HG03135 (cell line): ENCODE results near the gene EHBP1.

Experiments used
- ATAC-seq: cut with Tn5 transposase; IDR thresholded peaks from one replicate; pipeline ENCODE4 v1.9.1; 2021; ENCODE audit warnings: mild to moderate bottlenecking, moderate library complexity; ENCODE audit not compliant: unreplicated experiment

The EHBP1 gene

DNA sequence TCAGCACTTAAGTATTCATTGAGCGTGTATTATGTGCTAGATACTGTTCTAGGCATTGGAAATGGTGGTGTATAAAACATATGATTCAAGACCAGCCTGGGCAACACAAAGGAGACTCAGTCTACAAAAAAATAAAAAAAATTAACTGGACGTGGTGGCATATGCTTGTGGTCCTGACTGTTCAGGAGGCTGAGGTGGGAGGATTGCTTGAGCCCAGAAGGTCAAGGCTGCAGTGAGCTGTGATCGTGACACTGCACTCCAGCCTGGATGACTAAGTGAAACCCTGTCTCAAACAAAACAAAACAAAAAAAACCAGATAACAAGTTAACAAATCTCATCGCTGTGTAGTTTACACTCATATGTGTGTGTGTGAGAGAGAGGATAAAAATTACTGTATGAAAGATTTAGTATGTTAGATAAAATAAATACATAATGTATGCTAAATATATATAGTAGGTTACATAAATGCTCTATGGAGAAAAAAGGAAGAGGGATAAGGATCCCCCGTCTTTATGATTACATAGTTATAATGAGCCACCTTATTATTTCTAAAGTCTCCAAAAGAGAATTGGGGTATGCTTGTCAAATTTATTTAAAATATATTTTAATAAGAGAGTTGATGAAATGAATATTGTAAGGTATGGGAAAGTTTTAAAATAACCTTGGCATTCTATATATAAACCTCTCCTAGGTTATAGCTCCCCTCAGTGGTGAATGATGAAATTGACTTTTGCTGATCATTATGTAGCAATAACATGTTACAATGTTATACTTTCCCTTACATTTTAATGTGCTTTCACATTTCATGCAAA is 69.2 kb downstream of the EHBP1 start:
- ATAC-seq = no peak

- ATAC-seq = no peak
Observed at GRCh38 chr2:62775367-62775668, 69.8 kb downstream of the EHBP1 start.

GRCh38 chr2:62783679-62784078 is 78.2 kb downstream of the EHBP1 start:
- ATAC-seq = no peak

DNA sequence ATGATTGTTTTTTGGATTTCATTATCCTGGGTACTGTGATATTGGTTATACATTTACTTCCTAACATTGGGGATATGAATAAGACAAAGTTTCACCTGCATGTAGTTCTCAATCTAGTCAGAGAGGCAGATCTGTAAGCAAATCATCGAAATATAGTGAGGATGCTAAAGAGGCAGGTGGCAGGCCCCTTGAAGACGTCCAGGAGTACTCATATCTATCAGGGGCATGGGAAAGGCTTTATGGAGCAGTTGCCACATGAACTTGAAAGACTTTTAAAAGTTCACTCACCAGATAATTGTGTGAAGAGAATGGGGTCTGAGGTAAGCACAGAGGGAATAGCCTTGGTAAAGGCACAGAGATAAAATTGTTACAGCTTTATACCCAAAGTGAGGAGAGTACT is 78.8 kb downstream of the EHBP1 start:
- ATAC-seq = no peak

GRCh38 chr2:62785216-62785615 is 79.7 kb downstream of the EHBP1 start:
- no peak for ATAC-seq

DNA sequence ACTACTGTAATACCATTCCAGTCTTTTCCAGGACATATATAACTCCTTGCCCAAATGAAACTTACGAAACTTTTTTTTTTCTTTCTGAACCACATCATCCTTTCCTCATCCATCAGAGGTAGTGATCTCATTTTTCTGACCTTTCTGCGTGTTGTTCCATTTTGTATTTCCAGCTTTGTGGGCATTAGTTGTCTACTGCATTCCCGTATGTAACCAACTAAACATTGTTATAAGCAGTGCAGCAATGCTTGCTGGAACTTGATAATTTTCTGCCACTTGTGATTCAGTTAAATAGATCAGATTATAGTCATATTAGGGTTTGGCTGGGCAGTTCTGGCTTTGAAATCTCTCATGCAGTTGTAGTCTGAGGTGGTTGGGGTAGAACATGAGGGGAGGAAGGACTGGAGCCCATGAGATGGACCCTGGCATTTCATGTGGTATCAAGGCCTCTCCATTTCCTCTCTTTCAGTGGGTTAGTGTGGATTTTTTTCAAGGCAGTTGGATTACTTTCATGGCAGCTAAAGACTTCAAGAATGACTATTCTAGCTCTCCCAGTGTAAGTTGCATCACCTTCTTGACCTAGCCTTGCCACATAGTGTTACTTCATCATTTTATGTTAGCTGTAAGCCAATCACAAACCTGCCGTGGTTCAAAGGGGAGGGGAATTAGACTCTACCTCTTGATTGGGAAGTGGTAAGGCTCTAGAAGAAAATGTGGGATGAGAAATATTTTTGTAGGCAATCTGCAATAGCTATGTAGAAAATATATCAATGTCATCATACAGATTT is 80.5 kb downstream of the EHBP1 start:
- no peak for ATAC-seq

GRCh38 chr2:62787386-62787785 is 81.9 kb downstream of the EHBP1 start:
- ATAC-seq = no peak

DNA sequence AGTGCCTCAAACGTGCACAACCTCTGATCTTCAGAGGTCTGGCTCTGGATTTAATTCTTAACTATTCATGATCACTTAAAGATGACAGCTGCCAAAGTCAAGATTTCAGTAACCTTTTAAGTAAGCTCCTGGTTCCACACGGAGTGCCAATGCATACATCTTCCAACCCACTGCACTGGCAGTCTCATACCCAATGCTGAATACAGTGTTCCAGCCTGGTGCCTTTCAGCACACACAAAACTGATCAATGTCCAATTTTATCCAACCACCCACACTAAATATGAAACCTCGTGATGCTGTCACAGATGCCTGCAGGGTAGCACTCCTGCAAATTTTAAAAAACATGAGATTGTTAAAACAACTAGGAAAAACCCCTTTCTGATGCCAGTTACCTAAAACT is 84.0 kb downstream of the EHBP1 start:
- no peak for ATAC-seq

- no peak for ATAC-seq
Observed at GRCh38 chr2:62789918-62790317, 84.4 kb downstream of the EHBP1 start.

DNA sequence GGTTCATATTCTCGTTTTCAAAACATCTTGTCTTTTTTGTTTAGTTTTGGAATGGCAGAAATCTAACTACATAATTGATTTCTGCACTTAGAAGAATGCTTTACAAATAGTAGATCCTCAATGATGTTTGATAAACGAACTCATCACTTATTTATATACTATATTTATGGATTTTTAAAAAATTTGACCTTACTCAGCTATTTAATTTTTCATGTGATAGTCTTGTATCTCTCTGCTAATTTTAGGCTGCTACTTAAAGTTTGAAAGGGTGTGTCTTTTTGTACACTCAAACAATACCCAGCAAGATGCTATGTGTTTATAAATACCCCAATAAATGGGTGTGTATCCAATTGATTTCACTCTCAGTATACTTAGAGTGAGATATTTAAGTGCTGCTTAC is 86.9 kb downstream of the EHBP1 start:
- no peak for ATAC-seq

GRCh38 chr2:62793213-62793612 is 87.7 kb downstream of the EHBP1 start:
- no peak for ATAC-seq

- ATAC-seq = no peak
Observed at GRCh38 chr2:62794791-62795190, 89.3 kb downstream of the EHBP1 start.

DNA sequence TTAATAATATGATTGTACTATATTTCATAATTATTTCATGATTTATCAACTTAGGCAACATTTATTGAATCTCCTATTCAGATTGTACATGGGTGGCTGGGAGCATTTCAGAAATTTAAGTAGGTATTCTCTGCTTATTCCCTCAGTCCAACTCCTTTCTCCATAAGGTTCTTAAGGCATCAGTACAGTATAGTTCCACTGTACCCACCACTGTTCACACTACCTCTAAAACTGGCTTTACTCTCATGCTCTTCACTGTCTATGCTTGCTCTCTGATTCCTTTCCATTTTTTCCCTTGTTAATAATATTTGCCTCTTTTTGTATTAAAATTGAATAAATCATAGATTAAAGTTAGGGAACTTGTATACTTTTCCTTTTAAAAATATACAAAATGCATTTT is 89.8 kb downstream of the EHBP1 start:
- no peak for ATAC-seq

DNA sequence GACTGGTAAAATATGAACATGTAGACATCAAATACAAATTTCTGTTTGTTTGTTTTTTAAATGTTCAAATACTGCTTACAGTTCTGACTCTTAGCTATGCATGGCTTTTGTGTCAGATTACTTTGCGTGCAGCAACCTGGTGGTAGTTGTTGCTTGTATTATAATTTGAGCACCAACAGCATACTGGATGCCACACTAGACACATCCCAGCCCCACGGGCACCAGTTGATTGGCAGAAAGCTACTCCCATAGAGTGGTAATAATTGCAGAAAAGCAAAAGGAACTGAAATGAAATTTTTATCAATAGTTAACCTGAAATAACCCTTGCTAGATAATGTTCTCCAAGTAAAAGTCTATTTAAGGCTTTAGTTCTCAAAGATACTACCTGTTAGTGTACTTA is 91.6 kb downstream of the EHBP1 start:
- no peak for ATAC-seq

DNA sequence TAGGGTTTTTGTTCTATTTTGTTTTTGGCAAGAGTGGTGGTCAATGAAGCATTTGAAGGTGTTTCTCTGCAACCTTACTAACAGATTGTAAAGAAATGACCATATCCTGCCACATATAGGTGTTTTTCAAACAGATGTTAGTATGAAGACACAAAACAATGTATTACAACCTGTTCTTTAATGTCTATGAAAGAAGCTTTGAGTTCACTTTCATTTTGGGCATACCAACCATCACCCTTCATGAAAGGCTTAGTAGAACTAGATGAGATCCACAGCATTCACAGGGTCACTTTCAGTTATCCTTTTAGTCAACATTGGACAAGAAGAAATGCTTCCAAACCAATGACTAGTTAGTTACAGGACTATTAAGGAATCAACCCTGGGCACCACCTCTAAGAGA is 95.1 kb downstream of the EHBP1 start:
- ATAC-seq = no peak

DNA sequence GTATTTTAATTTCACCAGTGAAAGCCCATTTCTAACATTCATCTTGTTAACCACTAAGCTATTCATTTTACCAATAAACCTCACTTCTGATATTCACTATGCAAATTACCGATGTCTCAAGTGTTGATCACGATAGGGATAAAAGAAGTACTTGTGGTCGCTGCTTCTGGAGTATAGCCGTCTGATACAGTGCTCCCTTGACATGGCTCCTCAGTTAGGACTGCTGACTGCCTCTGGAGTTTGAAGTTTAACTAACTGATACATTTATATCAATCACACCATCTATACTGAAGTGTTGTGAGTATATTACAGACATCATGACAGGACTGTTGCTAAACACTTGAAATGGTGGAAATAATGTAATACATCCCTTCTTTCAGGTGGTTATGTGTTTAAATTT is 95.6 kb downstream of the EHBP1 start:
- no peak for ATAC-seq

DNA sequence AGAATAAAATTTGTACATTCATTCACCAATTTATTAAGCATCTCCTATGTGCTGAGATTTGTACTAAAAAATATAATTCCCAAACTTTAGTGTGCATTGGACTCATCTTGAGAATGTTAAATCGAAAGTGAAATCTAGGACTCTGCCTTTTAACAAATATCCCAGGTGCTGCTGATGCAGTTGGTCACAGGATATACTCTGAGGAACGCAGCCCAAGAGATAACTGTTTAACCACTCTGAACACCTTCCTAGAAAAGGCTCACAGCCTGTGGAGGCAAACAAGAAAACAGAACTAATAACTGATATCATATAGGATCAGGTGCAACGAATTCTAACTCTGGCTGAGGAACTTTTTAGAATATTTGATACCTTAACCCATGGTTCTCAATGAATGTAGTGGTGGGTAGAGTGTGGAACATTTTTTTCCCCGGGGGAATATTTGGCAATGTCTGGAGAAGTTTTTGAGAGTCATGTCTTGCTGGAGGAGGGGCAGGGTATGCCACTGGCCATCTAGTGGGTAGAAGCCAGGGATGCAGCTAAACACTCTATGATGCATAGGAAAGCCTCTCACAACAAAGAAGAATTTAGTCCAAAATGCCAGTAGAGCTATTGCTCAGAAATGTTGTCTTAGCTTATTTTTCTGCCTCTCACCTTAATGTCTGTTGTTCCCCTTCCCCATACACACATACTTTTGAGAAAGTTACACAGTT is 96.5 kb downstream of the EHBP1 start:
- no peak for ATAC-seq

- ATAC-seq = no peak
Observed at GRCh38 chr2:62803961-62804360, 98.4 kb downstream of the EHBP1 start.

DNA sequence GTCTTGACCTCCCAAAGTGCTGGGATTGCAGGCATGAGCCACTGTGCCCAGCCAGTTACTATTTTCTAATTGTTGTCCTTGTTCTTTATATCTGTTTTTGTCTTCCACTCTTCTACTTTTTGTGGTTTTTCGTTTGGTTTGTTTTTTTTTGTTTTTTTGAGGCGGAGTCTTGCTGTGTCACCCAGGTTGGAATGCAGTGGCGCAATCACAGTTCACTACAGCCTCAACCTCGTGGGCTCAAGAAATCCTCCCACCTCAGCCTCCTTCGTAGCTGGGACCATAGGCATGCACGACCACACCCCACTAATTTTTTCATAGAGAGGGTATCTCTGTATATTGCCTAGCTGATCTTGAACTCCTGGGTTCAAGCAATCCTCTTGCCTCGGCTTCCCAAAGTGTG is 100.7 kb downstream of the EHBP1 start:
- ATAC-seq = no peak

- no peak for ATAC-seq
Observed at GRCh38 chr2:62808554-62808953, 103.0 kb downstream of the EHBP1 start.

- no peak for ATAC-seq
Observed at GRCh38 chr2:62811086-62811485, 105.6 kb downstream of the EHBP1 start.

GRCh38 chr2:62811972-62812371 is 106.5 kb downstream of the EHBP1 start:
- ATAC-seq = no peak
